ENCODE results near the gene DIS3L. TPM values are rescaled to one million over a fixed set of nuclear protein-coding genes. Genes with fewer than 3 reads are reported as not detected.

The DIS3L gene
- total and polyA plus RNA-seq, 2 of the 4 experiments (the other 2 are of a cell fraction): 5.1 to 14.5 TPM

DNA sequence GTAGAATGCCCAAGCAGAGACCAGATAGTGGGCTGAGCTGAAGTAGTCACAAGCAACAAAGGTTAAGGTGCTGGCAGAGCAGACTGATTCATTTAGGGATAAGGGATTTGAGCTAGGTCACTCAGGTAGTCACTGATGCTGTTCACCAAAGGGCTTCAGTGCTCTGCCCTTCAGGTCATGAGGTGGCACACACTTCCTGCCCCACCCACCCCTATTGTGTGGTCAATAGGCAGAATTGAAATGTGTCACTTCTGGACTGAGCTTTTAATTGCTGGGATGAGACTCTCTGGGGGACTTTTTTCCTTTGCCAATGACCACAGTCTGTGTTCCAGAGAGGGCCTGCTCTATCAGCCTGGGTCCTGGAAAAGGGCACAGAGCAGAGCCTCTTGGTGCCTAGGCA is 2.9 kb upstream of the DIS3L start:
- Histone ChIP-seq H3K9ac (ENCODE audit: low read depth, low read length) (no peak overlapping the region), H2AFZ (replicated peaks; ENCODE audit: low read length, poor library complexity) (no peak overlapping the region), H3K27ac (ENCODE audit: insufficient read depth, low read length) (no peak overlapping the region), H2AK5ac (ENCODE audit: low read depth, low read length) (no peak overlapping the region), H3K14ac (replicated peaks; ENCODE audit: low read depth, low read length) (no peak overlapping the region), H3K9me3 (ENCODE audit: control insufficient read depth, insufficient read depth, low read length) (no peaks in the 10 kb centered on the region), H2BK5ac (ENCODE audit: low read depth, low read length, poor library complexity, severe bottlenecking) (no peak overlapping the region), H2BK15ac (ENCODE audit: low read depth, low read length) (no peak overlapping the region), H2BK120ac (ENCODE audit: low read depth, low read length) (no peak overlapping the region), H3K56ac (ENCODE audit: extremely low read depth, insufficient read depth, low read length) (no peak overlapping the region), H3K79me1 (ENCODE audit: low read depth in 1 of 2, low read length in 2 of 2) (peaks cover 0 to 15% of the 10 kb centered on the region in 2 experiments; a peak in 1 of 4 replicates), H3K36me3 (ENCODE audit: control insufficient read depth, insufficient read depth, low read length) (no peaks in the 10 kb centered on the region), H4K5ac (ENCODE audit: low read depth, low read length) (no peak overlapping the region), H3K27me3 (ENCODE audit: control insufficient read depth, insufficient read depth, low read length) (no peaks in the 10 kb centered on the region; the same call in 1 of the 2 replicates), H4K20me1 (ENCODE audit: insufficient read depth, low read length) (no peaks in the 10 kb centered on the region), H3K9me1 (ENCODE audit: insufficient read depth, low read length) (peaks cover 3% of the 10 kb centered on the region; the same call in 1 of the 2 replicates), H3K18ac (ENCODE audit: low read depth, low read length) (no peak overlapping the region), H3K4me3 (ENCODE audit: insufficient read depth, low read depth, low read length) (no peak overlapping the region), H2BK20ac (ENCODE audit: low read depth, low read length) (no peak overlapping the region), H4K8ac (ENCODE audit: low read depth in 2 of 2, low read length in 2 of 2) (no peak overlapping the region), H2AK9ac (replicated peaks; ENCODE audit: low read depth, low read length, poor library complexity) (no peak overlapping the region), H3K23ac (ENCODE audit: low read depth, low read length) (no peak overlapping the region), H3K4ac (ENCODE audit: low read depth, low read length) (no peak overlapping the region), H3K4me1 (ENCODE audit: control insufficient read depth, insufficient read depth, low read length) (peaks cover 14% of the 10 kb centered on the region), H4K91ac (ENCODE audit: insufficient read depth, low read depth, low read length) (no peak overlapping the region), H3K4me2 (ENCODE audit: low read depth, low read length) (no peak overlapping the region)
- ChIA-PET POLR2A (ENCODE audit: unreplicated experiment) (no interaction called here), CTCF (no interaction called here)
- dilution Hi-C loops (cut with HindIII; ENCODE audit: low sequenced_read_pairs, unreplicated experiment): no loop called here
- no peak for TF ChIP-seq NFE2L2 (IDR thresholded peaks at IDR 0.05; ENCODE audit: low read depth, low read length)
- no peak for TF ChIP-seq CHD1 (IDR thresholded peaks at IDR 0.05; ENCODE audit: low read depth, low read length)
- no peak for TF ChIP-seq RCOR1 (IDR thresholded peaks at IDR 0.05; ENCODE audit: insufficient replicate concordance, low read length)
- TF ChIP-seq, protein P1, sequence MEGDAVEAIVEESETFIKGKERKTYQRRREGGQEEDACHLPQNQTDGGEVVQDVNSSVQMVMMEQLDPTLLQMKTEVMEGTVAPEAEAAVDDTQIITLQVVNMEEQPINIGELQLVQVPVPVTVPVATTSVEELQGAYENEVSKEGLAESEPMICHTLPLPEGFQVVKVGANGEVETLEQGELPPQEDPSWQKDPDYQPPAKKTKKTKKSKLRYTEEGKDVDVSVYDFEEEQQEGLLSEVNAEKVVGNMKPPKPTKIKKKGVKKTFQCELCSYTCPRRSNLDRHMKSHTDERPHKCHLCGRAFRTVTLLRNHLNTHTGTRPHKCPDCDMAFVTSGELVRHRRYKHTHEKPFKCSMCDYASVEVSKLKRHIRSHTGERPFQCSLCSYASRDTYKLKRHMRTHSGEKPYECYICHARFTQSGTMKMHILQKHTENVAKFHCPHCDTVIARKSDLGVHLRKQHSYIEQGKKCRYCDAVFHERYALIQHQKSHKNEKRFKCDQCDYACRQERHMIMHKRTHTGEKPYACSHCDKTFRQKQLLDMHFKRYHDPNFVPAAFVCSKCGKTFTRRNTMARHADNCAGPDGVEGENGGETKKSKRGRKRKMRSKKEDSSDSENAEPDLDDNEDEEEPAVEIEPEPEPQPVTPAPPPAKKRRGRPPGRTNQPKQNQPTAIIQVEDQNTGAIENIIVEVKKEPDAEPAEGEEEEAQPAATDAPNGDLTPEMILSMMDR (conservative IDR thresholded peaks at IDR 0.05; ENCODE audit: low read depth, low read length): no peak
- no peak for TF ChIP-seq FOS (IDR thresholded peaks at IDR 0.05; ENCODE audit: low read depth, low read length)
- TF ChIP-seq SMC3 (IDR thresholded peaks at IDR 0.05; ENCODE audit: low read depth, low read length): no peak
- no peak for TF ChIP-seq BHLHE40 (IDR thresholded peaks at IDR 0.05; ENCODE audit: low read depth, low read length)
- TF ChIP-seq RFX5 (IDR thresholded peaks at IDR 0.05; ENCODE audit: low read depth, low read length): no peak
- TF ChIP-seq, protein P2, sequence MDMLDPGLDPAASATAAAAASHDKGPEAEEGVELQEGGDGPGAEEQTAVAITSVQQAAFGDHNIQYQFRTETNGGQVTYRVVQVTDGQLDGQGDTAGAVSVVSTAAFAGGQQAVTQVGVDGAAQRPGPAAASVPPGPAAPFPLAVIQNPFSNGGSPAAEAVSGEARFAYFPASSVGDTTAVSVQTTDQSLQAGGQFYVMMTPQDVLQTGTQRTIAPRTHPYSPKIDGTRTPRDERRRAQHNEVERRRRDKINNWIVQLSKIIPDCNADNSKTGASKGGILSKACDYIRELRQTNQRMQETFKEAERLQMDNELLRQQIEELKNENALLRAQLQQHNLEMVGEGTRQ (IDR thresholded peaks at IDR 0.05; ENCODE audit: low read depth, low read length): no peak
- no peak for TF ChIP-seq POLR2A (IDR thresholded peaks at IDR 0.05; ENCODE audit: low read depth, low read length)
- TF ChIP-seq RAD21 (IDR thresholded peaks at IDR 0.05; ENCODE audit: low read length): no peak
- TF ChIP-seq, protein P3, sequence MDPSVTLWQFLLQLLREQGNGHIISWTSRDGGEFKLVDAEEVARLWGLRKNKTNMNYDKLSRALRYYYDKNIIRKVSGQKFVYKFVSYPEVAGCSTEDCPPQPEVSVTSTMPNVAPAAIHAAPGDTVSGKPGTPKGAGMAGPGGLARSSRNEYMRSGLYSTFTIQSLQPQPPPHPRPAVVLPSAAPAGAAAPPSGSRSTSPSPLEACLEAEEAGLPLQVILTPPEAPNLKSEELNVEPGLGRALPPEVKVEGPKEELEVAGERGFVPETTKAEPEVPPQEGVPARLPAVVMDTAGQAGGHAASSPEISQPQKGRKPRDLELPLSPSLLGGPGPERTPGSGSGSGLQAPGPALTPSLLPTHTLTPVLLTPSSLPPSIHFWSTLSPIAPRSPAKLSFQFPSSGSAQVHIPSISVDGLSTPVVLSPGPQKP (IDR thresholded peaks at IDR 0.05; ENCODE audit: borderline replicate concordance, low read depth, low read length): no peak
- TF ChIP-seq MAZ (IDR thresholded peaks at IDR 0.05; ENCODE audit: borderline replicate concordance, low read depth, low read length): no peak
- TF ChIP-seq MXI1 (IDR thresholded peaks at IDR 0.05; ENCODE audit: borderline replicate concordance, low read depth, low read length): no peak
- TF ChIP-seq CEBPB (IDR thresholded peaks at IDR 0.05; ENCODE audit: low read depth, low read length): no peak
- TF ChIP-seq MAFK (IDR thresholded peaks at IDR 0.05; ENCODE audit: low read depth, low read length): no peak
- ATAC-seq (ENCODE audit: low read depth) (no peak), DNase-seq (no peak)
- BruUV-seq (replicated peaks): no TSS peak
- in situ Hi-C loops (cut with MboI; ENCODE audit: low sequenced_read_pairs): loop anchor here (25.0 kb wide), 1 partner anchor 678 kb away; the partner anchor contains the start of genes INTS14 and SLC24A1
- intact Hi-C loops (cut with micrococcal nuclease): no loop called here

All from IMR-90 (cell line).